GM12891 (cell line): ENCODE data around the gene PRRG3.

ENCODE experiments used
- PAX5 ChIP-seq: IDR thresholded peaks from 2 replicates; pipeline ENCODE4 v1.6.1; 2011; ENCODE audit warnings: low read length, moderate library complexity, mild to moderate bottlenecking; ENCODE audit not compliant: insufficient read depth, severe bottlenecking
- POLR2A ChIP-seq: IDR thresholded peaks from 2 replicates; pipeline ENCODE4 v1.6.1; 2011; ENCODE audit warnings: low read depth, low read length, control low read depth
- POLR2AphosphoS5 ChIP-seq: IDR thresholded peaks from 2 replicates; pipeline ENCODE4 v1.6.1; 2011; ENCODE audit warnings: low read depth, low read length, control low read depth
- POU2F2 ChIP-seq: IDR thresholded peaks from 2 replicates; pipeline ENCODE4 v1.6.1; 2011; ENCODE audit warnings: low read depth, mild to moderate bottlenecking, control low read depth, low read length, moderate library complexity
- TAF1 ChIP-seq: IDR thresholded peaks from 2 replicates; pipeline ENCODE4 v1.6.1; 2011; ENCODE audit warnings: low read depth, low read length, control low read depth

GRCh38 chrX:151746502-151746901, 51.2 kb downstream of the PRRG3 start:
- TF ChIP-seq POLR2A (no peak), POLR2AphosphoS5 (no peak), TAF1 (no peak), POU2F2 (no peak), PAX5 (no peak)
